K562 (cell line): ENCODE measurements around the gene CDC42EP2. TPM values are rescaled to one million over a fixed set of nuclear protein-coding genes. Genes with fewer than 3 reads are reported as not detected.

Experiments used
- CC2D1A ChIP-seq: fragments of 450-650 bp; IDR thresholded peaks from 2 replicates; pipeline ENCODE4 v1.6.1; 2017; ENCODE audit warnings: mild to moderate bottlenecking
- FOS ChIP-seq: IDR thresholded peaks from 3 replicates; pipeline ENCODE4 v1.6.1; 2011; ENCODE audit not compliant: insufficient read length; ENCODE audit errors: extremely low read depth
- HMBOX1 ChIP-seq: sonication (generic); IDR thresholded peaks from 2 replicates; pipeline ENCODE4 v1.6.1; 2016
- JUND ChIP-seq, 2 experiments: IDR thresholded peaks; 2 replicates in 1 of 2; 3 replicates in 1 of 2; pipeline ENCODE4 v1.6.1; 2011; ENCODE audit warnings: borderline replicate concordance in 2 of 2, low read depth in 2 of 2, low read length in 2 of 2, improper control_type of control experiment in 1 of 2, missing biosample characterization in 1 of 2, missing genetic modification characterization in 1 of 2, missing genetic modification reagents in 1 of 2
- KDM4B ChIP-seq, 2 experiments: fragments of 450-650 bp in 1 of 2; sonication (generic) in 1 of 2; IDR thresholded peaks; 2 replicates each; pipeline ENCODE4 v1.6.1; 2016 to 2017; ENCODE audit warnings: borderline replicate concordance in 2 of 2, antibody characterized with exemption in 1 of 2, low read depth in 1 of 2, mild to moderate bottlenecking in 1 of 2
- MAFK ChIP-seq: IDR thresholded peaks from 2 replicates; pipeline ENCODE4 v1.6.1; 2011; ENCODE audit warnings: low read length, improper control_type of control experiment
- NFIX ChIP-seq: fragments of 250-450 bp; sonication (Bioruptor Pico); IDR thresholded peaks from 2 replicates; pipeline ENCODE4 v1.4.0; 2020; ENCODE audit warnings: low read depth, mild to moderate bottlenecking, moderate library complexity
- NFRKB ChIP-seq: fragments of 450-650 bp; IDR thresholded peaks from 2 replicates; pipeline ENCODE4 v1.6.1; 2016; ENCODE audit warnings: low read depth
- PHF20 ChIP-seq: fragments of 450-650 bp; IDR thresholded peaks from 2 replicates; pipeline ENCODE4 v1.6.1; 2018; ENCODE audit not compliant: partially characterized antibody
- POLR2G ChIP-seq: fragments of 200-400 bp; formaldehyde crosslinking; IDR thresholded peaks from 2 replicates; pipeline ENCODE4 v1.6.1; 2017; ENCODE audit warnings: low read depth, mild to moderate bottlenecking, antibody characterized with exemption, low read length, moderate library complexity
- RAD51 ChIP-seq: fragments of 450-650 bp; IDR thresholded peaks from 2 replicates; pipeline ENCODE4 v1.7.1; 2016; ENCODE audit warnings: low read depth, mild to moderate bottlenecking, borderline replicate concordance
- RB1 ChIP-seq: fragments of 450-650 bp; IDR thresholded peaks from 2 replicates; pipeline ENCODE4 v1.6.1; 2017; ENCODE audit warnings: low read depth, mild to moderate bottlenecking
- SAP30 ChIP-seq: fragments of 200-600 bp; sonication (generic); IDR thresholded peaks from 2 replicates; pipeline ENCODE4 v1.6.1; 2012; ENCODE audit warnings: borderline replicate concordance, low read depth, mild to moderate bottlenecking, moderate library complexity, low read length, control low read depth, inconsistent platforms; ENCODE audit not compliant: insufficient read depth, poor library complexity, severe bottlenecking
- SMAD1 ChIP-seq: fragments of 150-350 bp; IDR thresholded peaks from 2 replicates; pipeline ENCODE4 v1.6.1; 2014; ENCODE audit warnings: low read length, low read depth; ENCODE audit not compliant: partially characterized antibody
- SMAD2 ChIP-seq: fragments of 150-350 bp; IDR thresholded peaks from 2 replicates; pipeline ENCODE4 v1.6.1; 2014; ENCODE audit warnings: low read depth, mild to moderate bottlenecking, low read length
- SMARCE1 ChIP-seq: fragments of 450-650 bp; IDR thresholded peaks from 2 replicates; pipeline ENCODE4 v1.7.1; 2016; ENCODE audit warnings: mild to moderate bottlenecking
- STAG1 ChIP-seq: sonication (generic); formaldehyde crosslinking; IDR thresholded peaks from 2 replicates; pipeline ENCODE4 v1.5.0; 2020; ENCODE audit warnings: missing genetic modification reagents, borderline replicate concordance
- TAF15 ChIP-seq: fragments of 200-400 bp; formaldehyde crosslinking; IDR thresholded peaks from 2 replicates; pipeline ENCODE4 v1.6.1; 2017; ENCODE audit warnings: mild to moderate bottlenecking, low read depth, low read length, moderate library complexity
- ZBTB9 ChIP-seq: fragments of 450-650 bp; formaldehyde crosslinking; IDR thresholded peaks from 2 replicates; pipeline ENCODE4 v1.4.0; 2020; ENCODE audit warnings: mild to moderate bottlenecking, moderate library complexity
- ZMIZ1 ChIP-seq, 2 experiments: fragments of 150-350 bp in 1 of 2; IDR thresholded peaks; 2 replicates each; pipeline ENCODE4 v1.6.1; 2012 to 2016; ENCODE audit warnings: low read depth in 2 of 2, low read length in 2 of 2, mild to moderate bottlenecking in 1 of 2, moderate library complexity in 1 of 2
- polyA plus RNA-seq, 8 experiments: library from polyadenylated mRNA; depleted of rRNA in 4 of 8; stranded (reverse) in 5 of 8; unstranded in 3 of 8; fragments of >200 nt; fragmentation: Nextera tagmentation in 2 of 8; fragmentation: Illumina TruSeq in 1 of 8; extraction: Ambion mirVana in 2 of 8; extraction: Trizol in 1 of 8; gene quantifications; 2 replicates each; pipeline versions ENCODE4 v1.2.1 to v1.2.3, GENCODE V29; 2011 to 2014; ENCODE audit warnings: inconsistent platforms in 1 of 8, missing spikeins in 1 of 8
- total RNA-seq, 7 experiments: library from RNA; depleted of rRNA in 6 of 7; stranded (reverse); fragments of >200 nt in 6 of 7; fragmentation: Illumina TruSeq in 2 of 7; extraction: Trizol in 2 of 7; gene quantifications; 2 replicates each; pipeline versions ENCODE4 v1.2.1 to v1.2.3, GENCODE V29; 2011 to 2021; ENCODE audit warnings: low replicate concordance in 1 of 7

The CDC42EP2 gene
- total and polyA plus RNA-seq, 9 of the 15 experiments (the other 6 are each of a cell fraction or from before 2014, with no cell fraction given): 0.27 to 3.5 (median 0.83) TPM; not detected in 1

- TF ChIP-seq SAP30 (no peak), NFRKB (no peak), KDM4B (IDR thresholded peaks at IDR 0.05; ENCODE audit: borderline replicate concordance in 2 of 2, low read depth in 1 of 2) (no peak), RAD51 (no peak), RB1 (no peak), CC2D1A (peak; percentile 84), SMARCE1 (no peak), JUND (IDR thresholded peaks at IDR 0.05; ENCODE audit: borderline replicate concordance, low read depth, low read length) (no peak), JUND (tag; IDR thresholded peaks at IDR 0.05; ENCODE audit: borderline replicate concordance, low read depth, low read length) (no peak), STAG1 (CRISPR knock-in tag) (no peak), SMAD2 (no peak), ZBTB9 (CRISPR knock-in tag) (no peak), SMAD1 (no peak), ZMIZ1 (IDR thresholded peaks at IDR 0.05; ENCODE audit: low read depth in 2 of 2, low read length in 2 of 2) (0 out of 4 replicates have a peak, but pooled peaks of 1 of the 2 experiments have one; percentile 28), FOS (no peak), NFIX (CRISPR knock-in tag) (no peak), HMBOX1 (no peak), TAF15 (no peak), MAFK (no peak), PHF20 (no peak), POLR2G (no peak)
Measured at GRCh38 chr11:65366340-65366773, 51.7 kb downstream of the CDC42EP2 start (continued).
